Vagina (tissue), 2 donors: ENCODE data around the gene CSTPP1.

Source experiments
- CTCF ChIP-seq, 3 experiments: fragments of 450-650 bp in 2 of 3; fragments of 200-600 bp in 1 of 3; sonication (generic) in 1 of 3; IDR thresholded peaks; one replicate each; pipeline ENCODE4 v1.5.1; 2017 to 2019; ENCODE audit warnings: antibody characterized with exemption in 3 of 3, mild to moderate bottlenecking in 2 of 3, moderate library complexity in 2 of 3
- POLR2A ChIP-seq, 2 donors: fragments of 450-650 bp; IDR thresholded peaks; one replicate each; pipeline ENCODE4 v1.6.1; 2017; ENCODE audit warnings: antibody characterized with exemption in 2 of 2, mild to moderate bottlenecking in 2 of 2, moderate library complexity in 2 of 2

GRCh38 chr11:46999217-46999616, 62.7 kb downstream of the CSTPP1 start:
- no peak for TF ChIP-seq POLR2A (IDR thresholded peaks at IDR 0.05)
- no peak for TF ChIP-seq CTCF (IDR thresholded peaks at IDR 0.05)
